Measurements from ENCODE around the gene DGLUCY.

Gene DGLUCY

GRCh38 chr14:91185721-91186120, 71.8 kb downstream of the DGLUCY start:
- H3K4me3 ChIP-seq (ENCODE audit: low read length): no peak overlapping the region
- H3K79me1 ChIP-seq (ENCODE audit: low read length): no peaks in the 10 kb centered on the region
- no peak overlapping the region for H3K27ac ChIP-seq (ENCODE audit: low read depth, low read length)
- no peak overlapping the region for H4K8ac ChIP-seq (ENCODE audit: low read depth, low read length)
- no peak overlapping the region for H3K4me2 ChIP-seq (ENCODE audit: low read length)
- DNase-seq: no peak
- WGBS (ENCODE audit: extremely low coverage, insufficient coverage, low lambda C conversion rate): no CpG with 5 or more reads among the region's 1 CpG
- H3K18ac ChIP-seq (ENCODE audit: low read length): no peak overlapping the region
- H3K56ac ChIP-seq (ENCODE audit: low read length): no peak overlapping the region
- no peak overlapping the region for H2BK120ac ChIP-seq (ENCODE audit: low read depth, low read length)
- no peaks in the 10 kb centered on the region for H3K79me2 ChIP-seq (ENCODE audit: control insufficient read depth, insufficient read depth, low read length)
- no peaks in the 10 kb centered on the region for H3K36me3 ChIP-seq (ENCODE audit: control insufficient read depth, insufficient read depth, low read length)
- no peak overlapping the region for H3K9ac ChIP-seq (ENCODE audit: low read length)
- H4K5ac ChIP-seq (ENCODE audit: low read length): no peak overlapping the region
- H2BK15ac ChIP-seq (replicated peaks; ENCODE audit: low read depth): no peak overlapping the region
- H2AK5ac ChIP-seq (ENCODE audit: low read length): no peak overlapping the region
- no peak overlapping the region for H2BK5ac ChIP-seq (ENCODE audit: low read length)
- no peaks in the 10 kb centered on the region for H3K4me1 ChIP-seq (ENCODE audit: control insufficient read depth, low read depth, low read length)
- H3K27me3 ChIP-seq (ENCODE audit: insufficient read depth, low read length, poor library complexity): no peaks in the 10 kb centered on the region
- H3K23ac ChIP-seq (ENCODE audit: low read length): no peak overlapping the region
- H3K4ac ChIP-seq (ENCODE audit: low read depth, low read length): no peak overlapping the region

GRCh38 chr14:91186515-91187066, 72.7 kb downstream of the DGLUCY start:
- H3K27ac ChIP-seq (ENCODE audit: low read depth, low read length): no peak overlapping the region
- H3K4me2 ChIP-seq (ENCODE audit: low read length): no peak overlapping the region
- no peaks in the 10 kb centered on the region for H3K36me3 ChIP-seq (ENCODE audit: control insufficient read depth, insufficient read depth, low read length)
- no peak overlapping the region for H4K8ac ChIP-seq (ENCODE audit: low read depth, low read length)
- no peak overlapping the region for H3K4me3 ChIP-seq (ENCODE audit: low read length)
- no peak overlapping the region for H3K18ac ChIP-seq (ENCODE audit: low read length)
- H3K79me1 ChIP-seq (ENCODE audit: low read length): no peaks in the 10 kb centered on the region
- H2AK5ac ChIP-seq (ENCODE audit: low read length): no peak overlapping the region
- DNase-seq: no peak
- H3K79me2 ChIP-seq (ENCODE audit: control insufficient read depth, insufficient read depth, low read length): no peaks in the 10 kb centered on the region
- H3K56ac ChIP-seq (ENCODE audit: low read length): no peak overlapping the region
- H3K23ac ChIP-seq (ENCODE audit: low read length): no peak overlapping the region
- no peaks in the 10 kb centered on the region for H3K27me3 ChIP-seq (ENCODE audit: insufficient read depth, low read length, poor library complexity)
- H3K4ac ChIP-seq (ENCODE audit: low read depth, low read length): no peak overlapping the region
- H2BK120ac ChIP-seq (ENCODE audit: low read depth, low read length): no peak overlapping the region
- WGBS (ENCODE audit: extremely low coverage, insufficient coverage, low lambda C conversion rate): no CpG with 5 or more reads among the region's 4 CpGs
- no peak overlapping the region for H2BK5ac ChIP-seq (ENCODE audit: low read length)
- no peak overlapping the region for H2BK15ac ChIP-seq (replicated peaks; ENCODE audit: low read depth)
- no peaks in the 10 kb centered on the region for H3K4me1 ChIP-seq (ENCODE audit: control insufficient read depth, low read depth, low read length)
- H3K9ac ChIP-seq (ENCODE audit: low read length): no peak overlapping the region
- no peak overlapping the region for H4K5ac ChIP-seq (ENCODE audit: low read length)

GRCh38 chr14:91187271-91187670, 73.4 kb downstream of the DGLUCY start:
- no peak overlapping the region for H3K9ac ChIP-seq (ENCODE audit: low read length)
- H3K4me2 ChIP-seq (ENCODE audit: low read length): no peak overlapping the region
- no peak overlapping the region for H3K56ac ChIP-seq (ENCODE audit: low read length)
- H2AK5ac ChIP-seq (ENCODE audit: low read length): no peak overlapping the region
- H3K27ac ChIP-seq (ENCODE audit: low read depth, low read length): no peak overlapping the region
- H3K4me3 ChIP-seq (ENCODE audit: low read length): no peak overlapping the region
- H3K18ac ChIP-seq (ENCODE audit: low read length): no peak overlapping the region
- no peak overlapping the region for H2BK5ac ChIP-seq (ENCODE audit: low read length)
- no peaks in the 10 kb centered on the region for H3K79me1 ChIP-seq (ENCODE audit: low read length)
- no peak overlapping the region for H4K5ac ChIP-seq (ENCODE audit: low read length)
- H4K8ac ChIP-seq (ENCODE audit: low read depth, low read length): no peak overlapping the region
- H3K4me1 ChIP-seq (ENCODE audit: control insufficient read depth, low read depth, low read length): no peaks in the 10 kb centered on the region
- no peak overlapping the region for H2BK120ac ChIP-seq (ENCODE audit: low read depth, low read length)
- H3K27me3 ChIP-seq (ENCODE audit: insufficient read depth, low read length, poor library complexity): no peaks in the 10 kb centered on the region
- no peaks in the 10 kb centered on the region for H3K79me2 ChIP-seq (ENCODE audit: control insufficient read depth, insufficient read depth, low read length)
- H3K4ac ChIP-seq (ENCODE audit: low read depth, low read length): no peak overlapping the region
- no peak for DNase-seq
- no peaks in the 10 kb centered on the region for H3K36me3 ChIP-seq (ENCODE audit: control insufficient read depth, insufficient read depth, low read length)
- H2BK15ac ChIP-seq (replicated peaks; ENCODE audit: low read depth): no peak overlapping the region
- no CpG with 5 or more reads among the region's 13 CpGs for WGBS (ENCODE audit: extremely low coverage, insufficient coverage, low lambda C conversion rate)
- no peak overlapping the region for H3K23ac ChIP-seq (ENCODE audit: low read length)

GRCh38 chr14:91190853-91191252, 77.0 kb downstream of the DGLUCY start:
- DNase-seq: no peak
- H2BK120ac ChIP-seq (ENCODE audit: low read depth, low read length): no peak overlapping the region
- H3K4me3 ChIP-seq (ENCODE audit: low read length): no peak overlapping the region
- no peaks in the 10 kb centered on the region for H3K79me1 ChIP-seq (ENCODE audit: low read length)
- H2AK5ac ChIP-seq (ENCODE audit: low read length): no peak overlapping the region
- H3K36me3 ChIP-seq (ENCODE audit: control insufficient read depth, insufficient read depth, low read length): no peaks in the 10 kb centered on the region
- H4K5ac ChIP-seq (ENCODE audit: low read length): no peak overlapping the region
- H3K4me2 ChIP-seq (ENCODE audit: low read length): no peak overlapping the region
- no peak overlapping the region for H2BK5ac ChIP-seq (ENCODE audit: low read length)
- no peak overlapping the region for H3K9ac ChIP-seq (ENCODE audit: low read length)
- no peak overlapping the region for H3K27ac ChIP-seq (ENCODE audit: low read depth, low read length)
- no peak overlapping the region for H2BK15ac ChIP-seq (replicated peaks; ENCODE audit: low read depth)
- no peak overlapping the region for H3K18ac ChIP-seq (ENCODE audit: low read length)
- no peaks in the 10 kb centered on the region for H3K27me3 ChIP-seq (ENCODE audit: insufficient read depth, low read length, poor library complexity)
- no peaks in the 10 kb centered on the region for H3K4me1 ChIP-seq (ENCODE audit: control insufficient read depth, low read depth, low read length)
- no peak overlapping the region for H4K8ac ChIP-seq (ENCODE audit: low read depth, low read length)
- WGBS (ENCODE audit: extremely low coverage, insufficient coverage, low lambda C conversion rate): no CpG with 5 or more reads among the region's 9 CpGs
- no peak overlapping the region for H3K4ac ChIP-seq (ENCODE audit: low read depth, low read length)
- H3K79me2 ChIP-seq (ENCODE audit: control insufficient read depth, insufficient read depth, low read length): no peaks in the 10 kb centered on the region
- no peak overlapping the region for H3K23ac ChIP-seq (ENCODE audit: low read length)
- H3K56ac ChIP-seq (ENCODE audit: low read length): no peak overlapping the region

GRCh38 chr14:91193069-91193468, 79.2 kb downstream of the DGLUCY start:
- H3K4me2 ChIP-seq (ENCODE audit: low read length): no peak overlapping the region
- no peak overlapping the region for H3K23ac ChIP-seq (ENCODE audit: low read length)
- H3K27me3 ChIP-seq (ENCODE audit: insufficient read depth, low read length, poor library complexity): no peaks in the 10 kb centered on the region
- H3K18ac ChIP-seq (ENCODE audit: low read length): no peak overlapping the region
- no peaks in the 10 kb centered on the region for H3K79me2 ChIP-seq (ENCODE audit: control insufficient read depth, insufficient read depth, low read length)
- no peaks in the 10 kb centered on the region for H3K36me3 ChIP-seq (ENCODE audit: control insufficient read depth, insufficient read depth, low read length)
- no peak overlapping the region for H3K4ac ChIP-seq (ENCODE audit: low read depth, low read length)
- H2BK5ac ChIP-seq (ENCODE audit: low read length): no peak overlapping the region
- no peaks in the 10 kb centered on the region for H3K79me1 ChIP-seq (ENCODE audit: low read length)
- H3K9ac ChIP-seq (ENCODE audit: low read length): no peak overlapping the region
- no peak overlapping the region for H2BK15ac ChIP-seq (replicated peaks; ENCODE audit: low read depth)
- no peak overlapping the region for H2AK5ac ChIP-seq (ENCODE audit: low read length)
- no peaks in the 10 kb centered on the region for H3K4me1 ChIP-seq (ENCODE audit: control insufficient read depth, low read depth, low read length)
- H3K27ac ChIP-seq (ENCODE audit: low read depth, low read length): no peak overlapping the region
- H3K4me3 ChIP-seq (ENCODE audit: low read length): no peak overlapping the region
- no CpG with 5 or more reads among the region's 12 CpGs for WGBS (ENCODE audit: extremely low coverage, insufficient coverage, low lambda C conversion rate)
- DNase-seq: no peak
- H3K56ac ChIP-seq (ENCODE audit: low read length): no peak overlapping the region
- no peak overlapping the region for H4K8ac ChIP-seq (ENCODE audit: low read depth, low read length)
- H4K5ac ChIP-seq (ENCODE audit: low read length): no peak overlapping the region
- H2BK120ac ChIP-seq (ENCODE audit: low read depth, low read length): no peak overlapping the region

- H3K4me1 ChIP-seq (ENCODE audit: control insufficient read depth, low read depth, low read length): no peaks in the 10 kb centered on the region
- no peak overlapping the region for H2BK15ac ChIP-seq (replicated peaks; ENCODE audit: low read depth)
- no peak overlapping the region for H3K9ac ChIP-seq (ENCODE audit: low read length)
- H3K56ac ChIP-seq (ENCODE audit: low read length): no peak overlapping the region
- H3K36me3 ChIP-seq (ENCODE audit: control insufficient read depth, insufficient read depth, low read length): no peaks in the 10 kb centered on the region
- WGBS (ENCODE audit: extremely low coverage, insufficient coverage, low lambda C conversion rate): no CpG with 5 or more reads among the region's 10 CpGs
- no peaks in the 10 kb centered on the region for H3K79me2 ChIP-seq (ENCODE audit: control insufficient read depth, insufficient read depth, low read length)
- no peaks in the 10 kb centered on the region for H3K79me1 ChIP-seq (ENCODE audit: low read length)
- H4K5ac ChIP-seq (ENCODE audit: low read length): no peak overlapping the region
- no peak overlapping the region for H3K27ac ChIP-seq (ENCODE audit: low read depth, low read length)
- H4K8ac ChIP-seq (ENCODE audit: low read depth, low read length): no peak overlapping the region
- no peak overlapping the region for H3K23ac ChIP-seq (ENCODE audit: low read length)
- H2AK5ac ChIP-seq (ENCODE audit: low read length): no peak overlapping the region
- H3K4ac ChIP-seq (ENCODE audit: low read depth, low read length): no peak overlapping the region
- H3K4me3 ChIP-seq (ENCODE audit: low read length): no peak overlapping the region
- no peak overlapping the region for H2BK120ac ChIP-seq (ENCODE audit: low read depth, low read length)
- H3K18ac ChIP-seq (ENCODE audit: low read length): no peak overlapping the region
- no peak for DNase-seq
- no peaks in the 10 kb centered on the region for H3K27me3 ChIP-seq (ENCODE audit: insufficient read depth, low read length, poor library complexity)
- H2BK5ac ChIP-seq (ENCODE audit: low read length): no peak overlapping the region
- no peak overlapping the region for H3K4me2 ChIP-seq (ENCODE audit: low read length)
Observed at GRCh38 chr14:91195881-91196280, 82.0 kb downstream of the DGLUCY start.

All from mesendoderm (in vitro differentiated cells).